HEK293 (cell line): ENCODE results near the gene TM6SF1.

ENCODE experiments used
- HOXA7 ChIP-seq: sonication (generic); formaldehyde crosslinking; IDR thresholded peaks from 2 replicates; pipeline ENCODE4 v1.8.1; 2022; ENCODE audit warnings: missing genetic modification reagents, borderline replicate concordance
- KLF1 ChIP-seq: fragments of 450-650 bp; formaldehyde crosslinking; IDR thresholded peaks from 2 replicates; pipeline ENCODE4 v1.5.1; 2016; ENCODE audit warnings: missing biosample characterization, missing genetic modification characterization
- KLF10 ChIP-seq: fragments of 450-650 bp; IDR thresholded peaks from 2 replicates; pipeline ENCODE4 v1.5.1; 2018; ENCODE audit warnings: missing biosample characterization, mild to moderate bottlenecking, missing genetic modification characterization
- ZNF114 ChIP-seq: fragments of 450-650 bp; formaldehyde crosslinking; IDR thresholded peaks from 2 replicates; pipeline ENCODE4 v1.5.0; 2017; ENCODE audit warnings: missing biosample characterization, missing genetic modification characterization
- TF ChIP-seq, protein P1 (sequence below): fragments of 450-650 bp; formaldehyde crosslinking; IDR thresholded peaks from 2 replicates; pipeline ENCODE4 v1.5.1; 2016; ENCODE audit warnings: missing biosample characterization, missing genetic modification characterization

GRCh38 chr15:83174891-83175290 lies 67.4 kb downstream of the TM6SF1 start:
- TF ChIP-seq, protein P1, sequence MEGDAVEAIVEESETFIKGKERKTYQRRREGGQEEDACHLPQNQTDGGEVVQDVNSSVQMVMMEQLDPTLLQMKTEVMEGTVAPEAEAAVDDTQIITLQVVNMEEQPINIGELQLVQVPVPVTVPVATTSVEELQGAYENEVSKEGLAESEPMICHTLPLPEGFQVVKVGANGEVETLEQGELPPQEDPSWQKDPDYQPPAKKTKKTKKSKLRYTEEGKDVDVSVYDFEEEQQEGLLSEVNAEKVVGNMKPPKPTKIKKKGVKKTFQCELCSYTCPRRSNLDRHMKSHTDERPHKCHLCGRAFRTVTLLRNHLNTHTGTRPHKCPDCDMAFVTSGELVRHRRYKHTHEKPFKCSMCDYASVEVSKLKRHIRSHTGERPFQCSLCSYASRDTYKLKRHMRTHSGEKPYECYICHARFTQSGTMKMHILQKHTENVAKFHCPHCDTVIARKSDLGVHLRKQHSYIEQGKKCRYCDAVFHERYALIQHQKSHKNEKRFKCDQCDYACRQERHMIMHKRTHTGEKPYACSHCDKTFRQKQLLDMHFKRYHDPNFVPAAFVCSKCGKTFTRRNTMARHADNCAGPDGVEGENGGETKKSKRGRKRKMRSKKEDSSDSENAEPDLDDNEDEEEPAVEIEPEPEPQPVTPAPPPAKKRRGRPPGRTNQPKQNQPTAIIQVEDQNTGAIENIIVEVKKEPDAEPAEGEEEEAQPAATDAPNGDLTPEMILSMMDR (tag by site-specific recombination): no peak
- no peak for TF ChIP-seq HOXA7
- no peak for TF ChIP-seq KLF1
- TF ChIP-seq ZNF114 (tag by site-specific recombination): no peak
- TF ChIP-seq KLF10 (tag by site-specific recombination): no peak
